ENCODE data around the gene LECT2. TPM values are rescaled to one million over a fixed set of nuclear protein-coding genes. Genes with fewer than 3 reads are reported as not detected.

LECT2 gene
- total RNA-seq, 2 experiments from 2014 or later: not detected

- Histone ChIP-seq H3K9me2 (ENCODE audit: insufficient read depth, low read length) (no peaks in the 10 kb centered on the region), H3K27ac (ENCODE audit: low read depth, low read length, poor library complexity, severe bottlenecking) (no peak overlapping the region), H2AFZ (ENCODE audit: low read length) (no peak overlapping the region), H3K9me3 (ENCODE audit: low read length) (no peaks in the 10 kb centered on the region), H3K4me3 (ENCODE audit: low read depth, low read length, poor library complexity, severe bottlenecking) (no peak overlapping the region), H3K4me1 (ENCODE audit: insufficient read depth, low read length, poor library complexity, severe bottlenecking) (no peaks in the 10 kb centered on the region), H3K79me2 (ENCODE audit: insufficient read depth, low read depth, low read length) (no peaks in the 10 kb centered on the region), H3K36me3 (ENCODE audit: insufficient read depth, low read length) (no peaks in the 10 kb centered on the region), H3K4me2 (ENCODE audit: low read length) (no peak overlapping the region), H4K20me1 (ENCODE audit: insufficient read depth, low read length) (no peaks in the 10 kb centered on the region)
- intact Hi-C loops (cut with micrococcal nuclease; ENCODE audit: unreplicated experiment): no loop called here
- DNase-seq (ENCODE audit: low spot score): no peak
- ChIA-PET CTCF (ENCODE audit: unreplicated experiment) (no interaction called here), POLR2A (no interaction called here)
- BruUV-seq (replicated peaks): no TSS peak
- TF ChIP-seq CTCF (conservative IDR thresholded peaks at IDR 0.05; ENCODE audit: low read length): no peak
- TF ChIP-seq EZH2phosphoT487 (IDR thresholded peaks at IDR 0.05; ENCODE audit: borderline replicate concordance, low read depth, low read length): no peak
Observed at GRCh38 chr5:135930949-135931295, 23.9 kb downstream of the LECT2 start.

GRCh38 chr5:135930029-135930948 is 24.5 kb downstream of the LECT2 start:
- Histone ChIP-seq H3K9me3 (ENCODE audit: low read length) (no peaks in the 10 kb centered on the region), H3K36me3 (ENCODE audit: insufficient read depth, low read length) (no peaks in the 10 kb centered on the region), H4K20me1 (ENCODE audit: insufficient read depth, low read length) (no peaks in the 10 kb centered on the region), H3K4me1 (ENCODE audit: insufficient read depth, low read length, poor library complexity, severe bottlenecking) (no peaks in the 10 kb centered on the region), H2AFZ (ENCODE audit: low read length) (no peak overlapping the region), H3K4me2 (ENCODE audit: low read length) (no peak overlapping the region), H3K79me2 (ENCODE audit: insufficient read depth, low read depth, low read length) (no peaks in the 10 kb centered on the region), H3K4me3 (ENCODE audit: low read depth, low read length, poor library complexity, severe bottlenecking) (no peak overlapping the region), H3K27ac (ENCODE audit: low read depth, low read length, poor library complexity, severe bottlenecking) (no peak overlapping the region), H3K9me2 (ENCODE audit: insufficient read depth, low read length) (no peaks in the 10 kb centered on the region)
- TF ChIP-seq EZH2phosphoT487 (IDR thresholded peaks at IDR 0.05; ENCODE audit: borderline replicate concordance, low read depth, low read length) (no peak), CTCF (conservative IDR thresholded peaks at IDR 0.05; ENCODE audit: low read length) (no peak)
- intact Hi-C loops (cut with micrococcal nuclease; ENCODE audit: unreplicated experiment): no loop called here
- CTCF ChIA-PET (ENCODE audit: unreplicated experiment): no interaction called here
- BruUV-seq (replicated peaks): no TSS peak
- DNase-seq (ENCODE audit: low spot score): no peak
- POLR2A ChIA-PET: no interaction called here

- no TSS peak for BruUV-seq (replicated peaks)
- Histone ChIP-seq H3K4me1 (ENCODE audit: insufficient read depth, low read length, poor library complexity, severe bottlenecking) (no peaks in the 10 kb centered on the region), H3K9me2 (ENCODE audit: insufficient read depth, low read length) (no peaks in the 10 kb centered on the region), H4K20me1 (ENCODE audit: insufficient read depth, low read length) (no peaks in the 10 kb centered on the region), H3K9me3 (ENCODE audit: low read length) (no peaks in the 10 kb centered on the region), H2AFZ (ENCODE audit: low read length) (no peak overlapping the region), H3K4me3 (ENCODE audit: low read depth, low read length, poor library complexity, severe bottlenecking) (no peak overlapping the region), H3K36me3 (ENCODE audit: insufficient read depth, low read length) (no peaks in the 10 kb centered on the region), H3K27ac (ENCODE audit: low read depth, low read length, poor library complexity, severe bottlenecking) (no peak overlapping the region), H3K79me2 (ENCODE audit: insufficient read depth, low read depth, low read length) (no peaks in the 10 kb centered on the region), H3K4me2 (ENCODE audit: low read length) (no peak overlapping the region)
- CTCF ChIA-PET (ENCODE audit: unreplicated experiment): no interaction called here
- no peak for DNase-seq (ENCODE audit: low spot score)
- TF ChIP-seq EZH2phosphoT487 (IDR thresholded peaks at IDR 0.05; ENCODE audit: borderline replicate concordance, low read depth, low read length): no peak
- TF ChIP-seq CTCF (conservative IDR thresholded peaks at IDR 0.05; ENCODE audit: low read length): no peak
- POLR2A ChIA-PET: interaction anchor here (1.6 kb wide), 1 partner anchor 11 kb away, joined by 4 read pairs; no protein-coding TSS in a partner anchor
- intact Hi-C loops (cut with micrococcal nuclease; ENCODE audit: unreplicated experiment): no loop called here
Observed at GRCh38 chr5:135921388-135921787, 33.4 kb downstream of the LECT2 start.
